Hypothalamus (tissue), 51 donors: Measurements from ENCODE around the gene TMSB4X.
"Not testable (repeated sequence)": the region's sequence is repeated elsewhere in the genome, so short reads cannot be mapped to it uniquely, and the experiment has no call there.

ENCODE experiments used
- DNase-seq, 51 donors: peaks; one replicate each; lab custom pipeline; 2025; lab: John Stamatoyannopoulos, UW

Gene TMSB4X

DNA sequence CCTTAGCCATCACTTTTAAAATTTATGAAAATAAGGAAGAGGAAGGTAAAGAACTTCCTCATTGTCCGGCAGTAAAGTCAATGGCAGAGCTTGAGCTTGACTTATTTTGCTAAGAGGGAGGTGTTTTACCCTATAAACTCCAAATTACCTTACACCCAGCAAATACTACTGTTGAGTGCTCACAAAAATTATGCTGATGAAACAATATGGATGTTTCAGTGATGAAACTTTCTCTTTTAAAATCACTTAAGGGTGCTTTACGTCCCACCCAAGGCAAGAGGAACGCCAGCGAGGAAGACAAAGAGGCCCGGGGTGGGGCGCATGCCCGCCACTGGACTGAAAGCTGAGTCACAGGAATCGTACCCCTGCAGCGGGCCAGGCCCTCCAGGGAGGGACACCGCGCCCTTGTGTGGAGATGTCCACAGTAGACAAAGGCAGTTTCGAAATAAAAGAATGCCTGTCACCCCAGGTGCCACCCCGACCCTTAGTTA, 560 bp upstream of the TMSB4X start:
- DNase-seq = peak in 29 of 51 donors; percentile 1 to 39 (median 15)

DNA sequence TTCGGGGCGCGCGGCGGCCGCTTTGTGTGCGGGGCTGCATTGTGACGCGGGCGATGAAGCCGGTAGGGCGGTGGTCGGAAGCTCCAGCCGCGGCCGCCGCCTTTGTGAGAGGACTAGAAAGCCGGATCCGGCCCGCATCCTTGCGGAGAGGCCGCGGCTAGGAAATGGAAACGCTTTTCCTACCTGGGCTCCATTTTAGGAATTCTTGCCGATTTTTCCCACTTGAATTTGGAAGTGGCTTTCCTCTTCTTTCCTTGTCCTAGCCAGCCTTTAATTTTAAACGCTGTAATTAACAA, 708 bp downstream of the TMSB4X start:
- DNase-seq = peak in 2 of 51 donors; percentile 0 to 10

DNA sequence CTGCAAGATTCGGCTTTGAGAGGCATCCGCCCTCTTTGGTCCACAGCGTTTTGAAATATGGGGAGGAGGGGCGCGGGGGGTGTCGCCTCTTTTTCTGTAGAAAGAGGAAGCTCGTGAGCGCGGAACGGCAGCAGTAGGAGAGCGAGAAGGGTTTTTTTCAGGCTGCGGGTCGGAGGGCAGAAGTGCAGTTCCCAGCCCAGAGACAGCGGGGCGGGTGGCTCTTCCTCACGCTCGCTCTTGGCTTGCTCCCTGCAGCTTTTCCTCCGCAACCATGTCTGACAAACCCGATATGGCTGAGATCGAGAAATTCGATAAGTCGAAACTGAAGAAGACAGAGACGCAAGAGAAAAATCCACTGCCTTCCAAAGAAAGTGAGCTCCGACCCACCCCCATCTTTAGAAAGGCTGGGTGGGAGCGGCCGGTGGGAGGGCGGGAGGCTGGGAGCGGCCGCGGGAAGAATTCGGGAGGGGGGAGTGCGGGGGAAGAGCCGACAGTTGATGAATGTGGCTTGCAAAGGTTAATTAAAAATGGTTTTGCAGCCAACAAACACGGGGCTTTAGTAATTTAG, 1.2 kb downstream of the TMSB4X start:
- peak in 26 of 51 donors; percentile 0 to 44 (median 14) for DNase-seq

DNA sequence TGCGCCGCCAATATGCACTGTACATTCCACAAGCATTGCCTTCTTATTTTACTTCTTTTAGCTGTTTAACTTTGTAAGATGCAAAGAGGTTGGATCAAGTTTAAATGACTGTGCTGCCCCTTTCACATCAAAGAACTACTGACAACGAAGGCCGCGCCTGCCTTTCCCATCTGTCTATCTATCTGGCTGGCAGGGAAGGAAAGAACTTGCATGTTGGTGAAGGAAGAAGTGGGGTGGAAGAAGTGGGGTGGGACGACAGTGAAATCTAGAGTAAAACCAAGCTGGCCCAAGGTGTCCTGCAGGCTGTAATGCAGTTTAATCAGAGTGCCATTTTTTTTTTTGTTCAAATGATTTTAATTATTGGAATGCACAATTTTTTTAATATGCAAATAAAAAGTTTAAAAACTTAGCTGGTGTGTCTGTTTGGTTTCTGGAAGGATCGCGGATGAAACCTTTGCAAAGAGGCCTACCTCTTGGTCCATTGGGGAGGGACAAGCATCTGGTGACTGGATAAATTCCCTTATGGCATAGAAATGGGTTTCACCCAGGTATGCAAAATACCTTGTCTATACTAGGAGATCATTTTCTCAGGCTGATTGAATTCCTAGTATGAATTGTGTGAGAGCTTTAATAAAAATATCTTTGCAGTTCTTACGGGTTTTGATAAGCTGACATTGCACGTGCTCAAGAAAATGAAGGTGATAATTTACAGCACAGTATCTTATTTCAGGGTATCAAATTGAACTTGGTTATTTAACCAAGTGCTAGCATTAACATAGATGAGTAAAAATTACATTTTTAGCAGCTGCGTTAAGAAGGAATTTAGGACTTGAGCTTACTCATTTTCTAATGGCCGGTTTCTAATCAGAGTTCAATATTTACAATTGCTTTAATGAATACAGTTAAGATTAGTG, 2.2 kb downstream of the TMSB4X start:
- DNase-seq = peak in 2 of 51 donors; percentile 8 to 11

- no peak for DNase-seq
Measured at GRCh38 chrX:12977761-12978204, 2.9 kb downstream of the TMSB4X start.

- DNase-seq = peak in 11 of 51 donors; percentile 1 to 12 (median 5)
Measured at GRCh38 chrX:12978205-12979025, 3.5 kb downstream of the TMSB4X start.

DNA sequence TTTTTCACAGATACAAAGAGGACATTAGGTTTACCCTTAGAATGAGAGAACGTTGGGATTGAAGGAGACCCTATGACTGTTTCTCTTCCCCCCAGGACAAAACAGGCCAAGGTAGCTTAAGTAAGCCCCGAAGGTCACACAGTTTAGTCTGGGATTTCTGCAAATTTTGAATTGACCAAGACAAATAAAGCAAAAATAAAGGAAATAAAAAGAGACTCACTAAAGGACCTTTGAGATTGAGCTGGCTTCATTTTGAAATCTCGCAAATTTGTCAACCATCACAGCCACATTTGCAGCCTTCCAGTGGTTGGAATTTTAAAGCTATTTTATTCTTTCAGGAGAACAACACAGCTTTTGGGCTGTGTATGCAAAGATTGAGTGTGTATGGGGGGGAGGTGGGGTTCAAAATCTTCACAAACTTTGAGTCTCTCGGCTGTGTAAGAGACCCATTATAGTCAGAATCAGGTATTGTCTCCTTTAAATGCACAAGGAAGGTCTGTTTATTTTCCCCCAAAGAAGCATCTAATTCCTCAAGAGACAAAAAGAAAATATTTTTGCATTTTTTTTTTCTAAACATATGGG, 4.2 kb downstream of the TMSB4X start:
- DNase-seq = no peak

- no peak for DNase-seq
Measured at GRCh38 chrX:12979616-12980015, 4.7 kb downstream of the TMSB4X start.

DNA sequence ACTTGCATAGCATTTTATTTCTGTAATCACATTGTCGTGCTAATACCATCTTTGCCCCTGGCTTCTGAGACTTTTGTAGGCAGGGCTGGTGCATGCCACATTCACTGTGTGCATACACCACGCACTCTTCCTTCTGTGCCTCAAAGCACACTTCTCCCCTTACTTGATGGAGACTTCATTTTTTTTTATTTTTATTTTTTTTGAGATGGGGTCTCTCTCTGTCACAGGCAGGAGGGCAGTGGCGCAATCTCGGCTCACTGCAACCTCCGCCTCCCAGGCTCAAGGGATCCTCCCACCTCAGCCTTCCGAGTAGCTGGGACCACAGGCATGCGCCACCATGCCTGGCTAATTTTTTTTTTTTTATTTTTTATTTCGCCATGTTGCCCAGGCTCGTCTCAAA, 5.1 kb downstream of the TMSB4X start:
- DNase-seq = not testable (repeated sequence)

GRCh38 chrX:12981880-12982279, 7.0 kb downstream of the TMSB4X start:
- no peak for DNase-seq

DNA sequence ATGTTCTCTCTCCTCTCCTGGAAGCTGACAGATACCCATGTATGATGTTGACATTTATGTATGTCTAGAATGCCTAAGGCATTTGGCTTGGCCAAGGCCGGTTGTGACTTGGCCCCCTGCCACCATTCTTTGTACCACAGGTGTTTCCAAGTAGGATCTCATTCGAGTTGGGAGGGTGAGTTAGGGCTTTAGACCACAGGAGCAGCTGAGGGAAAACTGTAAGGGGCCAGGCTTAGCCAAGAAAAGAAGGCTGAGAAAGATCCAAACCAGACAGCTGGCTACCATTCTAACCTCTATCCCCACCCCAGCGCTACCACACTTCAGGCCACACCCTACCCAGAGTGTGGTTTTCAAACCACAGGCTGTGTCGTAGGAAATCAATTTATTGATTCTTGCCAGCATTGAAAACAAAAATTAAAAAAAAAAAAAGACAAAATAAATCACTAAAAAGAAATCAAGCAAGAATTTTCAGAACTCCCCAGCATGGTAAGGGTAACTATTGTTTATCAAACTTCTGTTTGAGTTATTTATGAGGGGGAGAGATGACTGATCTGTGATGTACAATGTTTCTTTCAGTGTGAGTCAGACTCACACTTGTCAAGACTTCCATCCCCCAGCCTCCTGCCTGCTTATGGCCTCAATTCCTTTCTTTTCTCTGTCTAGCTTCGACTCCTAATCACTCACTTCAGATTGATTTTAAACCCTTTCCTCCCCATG, 9.9 kb downstream of the TMSB4X start:
- DNase-seq = no peak

DNA sequence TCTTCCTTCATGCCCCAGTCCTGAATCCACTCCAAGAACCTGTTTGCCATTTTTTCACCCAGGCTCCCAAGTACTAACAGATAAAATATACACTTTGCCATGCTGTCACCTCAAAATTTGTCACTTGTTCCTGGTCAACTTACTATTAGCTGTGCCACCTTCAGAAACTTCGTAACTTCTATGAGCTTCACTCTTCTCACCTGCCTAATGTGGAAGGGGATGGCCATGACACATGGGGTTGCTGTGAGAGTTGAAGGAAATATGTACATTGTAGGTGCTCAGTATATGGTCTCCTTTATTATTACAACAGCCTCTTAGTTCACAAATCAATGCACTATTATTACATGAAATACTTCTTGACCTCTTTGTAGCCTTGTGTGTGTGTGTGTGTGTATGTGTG, 10.4 kb downstream of the TMSB4X start:
- DNase-seq = no peak

GRCh38 chrX:12986164-12986779, 11.4 kb downstream of the TMSB4X start:
- DNase-seq = no peak

DNA sequence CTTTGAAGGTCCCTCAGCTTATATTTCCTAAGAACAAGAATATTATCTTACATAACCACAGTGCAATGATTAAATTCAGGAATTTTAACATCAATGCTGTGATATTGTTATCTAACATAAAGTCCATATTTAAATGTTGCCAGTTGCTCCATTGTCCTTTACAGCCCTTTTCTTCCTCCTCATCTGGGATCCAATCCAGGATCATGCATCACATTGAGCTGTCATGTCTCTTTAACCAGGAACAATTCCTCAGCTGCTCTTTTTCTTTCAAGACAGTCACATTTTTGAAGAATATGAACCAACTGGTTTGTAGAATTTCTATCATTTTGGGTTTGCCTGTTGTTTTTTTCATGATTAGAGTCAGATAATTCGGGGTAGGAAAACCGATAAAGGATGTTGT, 12.0 kb downstream of the TMSB4X start:
- DNase-seq = no peak

GRCh38 chrX:12987340-12987739, 12.4 kb downstream of the TMSB4X start:
- no peak for DNase-seq

DNA sequence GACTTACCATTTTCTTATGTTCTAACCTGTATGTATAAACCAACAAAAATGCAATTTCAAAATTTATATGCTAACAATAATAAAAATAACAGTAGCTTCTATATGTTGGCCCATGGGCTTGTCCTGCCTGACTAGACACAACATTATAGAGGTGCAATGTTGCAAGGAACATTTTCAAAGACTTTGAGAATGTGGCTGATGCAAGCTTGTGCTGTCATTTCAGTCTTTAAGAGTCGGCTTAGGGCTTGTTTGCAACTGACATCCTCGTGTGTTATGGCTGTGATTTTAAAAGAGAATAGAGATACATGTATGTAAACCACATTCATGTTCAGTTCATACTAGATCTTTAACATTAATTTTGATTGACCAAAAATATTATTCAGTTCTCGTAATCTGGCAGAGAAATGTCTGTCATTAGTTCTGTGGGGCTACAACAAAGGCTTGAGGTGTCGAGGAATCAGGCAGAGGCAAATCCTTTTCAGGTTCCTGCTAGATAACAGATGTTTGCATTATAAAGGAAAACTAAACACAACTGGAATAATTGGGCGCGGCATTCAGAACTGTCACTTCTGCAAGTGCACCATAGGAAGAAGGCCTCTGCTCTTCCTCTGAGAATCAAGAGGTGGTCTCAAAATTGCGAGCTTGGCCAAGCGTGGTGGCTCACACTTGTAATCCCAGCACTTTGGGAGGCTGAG, 13.1 kb downstream of the TMSB4X start:
- no peak for DNase-seq

DNA sequence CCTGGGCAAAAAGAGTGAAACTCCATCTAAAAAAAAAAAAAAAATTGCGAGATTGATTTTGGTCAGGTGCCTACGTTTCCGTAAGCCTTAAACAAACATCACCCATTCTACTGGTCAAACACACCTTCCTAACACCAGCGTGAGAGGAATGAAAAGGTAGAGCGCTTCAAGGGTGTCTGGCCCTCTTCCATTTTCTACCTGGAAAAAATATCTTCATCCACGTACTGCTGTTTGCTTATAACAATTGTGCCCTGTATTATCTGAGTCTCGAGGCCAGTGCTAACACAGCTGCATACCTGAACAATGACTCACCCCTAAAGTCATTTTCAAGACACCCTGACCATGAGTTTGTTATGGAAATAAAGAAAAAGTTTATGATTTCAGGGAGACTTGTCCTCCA, 13.9 kb downstream of the TMSB4X start:
- DNase-seq = no peak

DNA sequence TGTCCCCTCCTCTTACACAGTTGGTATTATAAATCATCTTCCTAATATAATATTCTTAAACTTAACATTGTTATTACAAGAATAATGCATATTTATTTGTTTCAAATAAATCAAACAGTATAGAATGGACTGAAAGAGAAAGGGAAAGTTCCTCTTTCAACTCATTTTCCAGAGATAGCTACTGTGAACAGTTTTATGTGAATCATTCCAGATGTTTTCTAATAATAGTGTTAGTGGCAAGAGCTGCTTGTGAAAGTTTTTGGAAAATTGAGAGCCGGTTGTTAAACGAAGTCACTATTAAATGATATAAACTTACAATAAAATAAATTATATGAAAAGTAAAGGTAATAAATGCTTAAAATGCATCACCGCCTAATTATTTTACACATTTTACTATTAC, 14.6 kb downstream of the TMSB4X start:
- DNase-seq = no peak

DNA sequence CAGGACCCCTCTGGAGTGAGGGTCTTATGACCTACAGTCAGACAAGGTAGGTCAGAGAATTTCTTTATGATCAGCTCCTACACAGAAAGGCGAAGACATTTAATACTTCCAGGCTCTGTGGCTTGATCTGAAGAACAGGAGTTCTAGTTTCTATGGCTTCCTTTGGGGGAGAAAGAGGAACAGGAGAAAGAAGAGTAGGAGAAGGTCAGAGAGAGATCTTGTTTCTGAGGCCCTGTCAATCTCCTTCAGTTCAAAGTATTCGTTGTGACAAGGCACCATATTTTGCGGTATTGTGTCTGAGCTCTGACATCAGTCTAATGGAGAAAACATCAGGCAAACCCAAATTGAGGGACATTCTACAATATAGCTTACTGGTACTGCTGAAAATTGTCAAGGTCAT, 16.7 kb downstream of the TMSB4X start:
- no peak for DNase-seq
